GM19025 (cell line): ENCODE measurements around the gene ZNF892.
"Not testable (repeated sequence)": the region's sequence is repeated elsewhere in the genome, so short reads cannot be mapped to it uniquely, and the experiment has no call there.

Experiments
- ATAC-seq: cut with Tn5 transposase; IDR thresholded peaks from one replicate; pipeline ENCODE4 v1.9.1; 2021; ENCODE audit warnings: mild to moderate bottlenecking, low read depth, moderate library complexity; ENCODE audit not compliant: unreplicated experiment

ZNF892 gene

DNA sequence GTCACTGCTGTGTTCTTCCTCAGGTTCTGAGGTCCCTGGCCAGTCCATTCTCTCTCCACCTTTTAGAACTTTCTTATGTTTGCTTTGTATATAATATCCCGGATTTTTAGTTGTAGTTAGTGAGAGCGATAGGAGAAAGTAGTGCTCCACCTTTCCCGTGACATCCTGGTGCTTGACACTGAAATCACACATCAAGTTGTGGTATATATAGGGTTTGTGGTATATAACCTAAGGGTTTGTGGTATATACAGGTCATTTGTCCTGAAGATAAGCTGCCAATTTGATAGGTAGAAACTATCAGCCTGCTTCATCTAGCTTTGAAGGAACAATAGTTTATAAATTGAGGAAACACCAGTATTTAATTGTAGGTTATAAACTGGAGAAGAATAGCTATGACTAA, 13.1 kb downstream of the ZNF892 start:
- no peak for ATAC-seq

DNA sequence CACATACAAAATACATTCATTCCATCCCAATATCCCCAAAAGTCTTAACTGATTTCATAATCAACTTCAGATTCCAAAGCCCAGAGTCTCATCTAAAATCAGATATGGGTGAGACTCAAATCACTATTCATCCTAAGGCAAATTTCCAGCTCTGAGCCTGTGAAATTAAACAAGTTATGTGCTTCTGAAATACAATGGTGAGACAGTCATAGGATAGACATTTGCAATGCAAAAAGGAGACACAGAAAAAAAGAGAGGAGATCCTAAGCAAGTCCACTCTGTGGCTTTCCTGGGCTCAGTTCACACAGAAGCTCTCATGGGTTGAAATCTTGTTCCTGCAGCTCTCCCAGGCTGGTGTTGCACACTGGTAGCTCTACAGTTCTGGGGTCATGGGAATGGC, 18.3 kb downstream of the ZNF892 start:
- ATAC-seq: no peak

DNA sequence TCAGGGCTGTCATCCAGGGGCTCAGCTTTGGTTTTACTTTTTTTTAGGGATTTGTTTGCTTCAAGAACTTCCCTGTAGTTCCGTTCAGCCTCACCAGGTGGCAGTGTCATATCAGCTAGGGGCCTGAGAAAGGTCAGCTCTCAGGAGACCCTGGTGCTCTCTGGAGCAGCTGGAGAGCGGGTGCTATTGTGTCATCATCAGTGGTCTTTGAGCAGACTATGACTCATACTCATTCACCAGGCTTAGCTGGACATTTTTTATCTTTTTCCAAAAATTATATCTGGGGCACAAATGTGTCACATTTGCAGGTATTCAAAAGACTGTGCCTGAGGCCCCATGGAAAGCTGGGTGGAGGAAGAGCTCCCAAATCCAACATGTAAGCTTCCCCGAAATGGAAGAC, 24.4 kb downstream of the ZNF892 start:
- ATAC-seq: no peak

DNA sequence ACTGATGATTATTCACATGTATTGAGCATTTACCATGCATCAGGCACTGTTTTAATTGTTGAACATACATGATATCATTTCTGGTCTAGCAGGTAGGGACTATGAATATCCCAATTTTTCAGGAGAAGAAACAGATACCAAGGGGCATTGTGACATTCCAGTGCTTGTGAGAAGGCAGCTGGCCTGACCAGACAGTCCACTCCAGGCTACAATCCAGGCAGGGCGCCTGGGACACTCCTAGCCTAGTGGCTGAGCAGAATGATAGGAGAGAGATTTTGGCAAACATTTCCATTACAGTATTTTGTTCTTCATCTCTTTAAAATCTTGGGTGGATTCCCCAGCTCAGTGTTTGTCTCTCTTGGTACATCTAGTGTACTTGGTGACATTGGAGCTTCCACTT, 24.9 kb downstream of the ZNF892 start:
- ATAC-seq: no peak

- no peak for ATAC-seq
These were observed 27.0 kb downstream of the ZNF892 start for GRCh38 chr2:95234286-95234785.

DNA sequence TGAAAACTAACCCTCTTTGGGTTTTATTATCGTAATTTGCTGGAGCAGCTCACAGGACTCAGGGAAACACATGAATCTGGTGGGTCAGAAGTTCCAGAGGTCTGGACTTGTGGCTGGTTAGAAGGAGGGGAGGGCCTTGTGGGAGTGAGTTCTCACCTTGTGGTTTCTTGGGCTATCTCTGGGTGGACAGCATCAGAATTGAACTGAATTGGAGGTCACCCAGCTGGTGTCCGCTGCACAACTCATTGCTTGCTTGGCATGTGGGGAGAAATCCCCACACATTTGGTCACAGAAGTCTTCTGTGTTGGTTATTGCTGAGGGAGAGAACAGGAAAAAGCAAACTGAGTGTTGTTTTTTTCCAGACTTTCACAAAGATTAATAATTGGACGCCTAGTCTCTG, 27.5 kb downstream of the ZNF892 start:
- no peak for ATAC-seq

GRCh38 chr2:95238131-95238530, 30.8 kb downstream of the ZNF892 start:
- ATAC-seq: no peak

DNA sequence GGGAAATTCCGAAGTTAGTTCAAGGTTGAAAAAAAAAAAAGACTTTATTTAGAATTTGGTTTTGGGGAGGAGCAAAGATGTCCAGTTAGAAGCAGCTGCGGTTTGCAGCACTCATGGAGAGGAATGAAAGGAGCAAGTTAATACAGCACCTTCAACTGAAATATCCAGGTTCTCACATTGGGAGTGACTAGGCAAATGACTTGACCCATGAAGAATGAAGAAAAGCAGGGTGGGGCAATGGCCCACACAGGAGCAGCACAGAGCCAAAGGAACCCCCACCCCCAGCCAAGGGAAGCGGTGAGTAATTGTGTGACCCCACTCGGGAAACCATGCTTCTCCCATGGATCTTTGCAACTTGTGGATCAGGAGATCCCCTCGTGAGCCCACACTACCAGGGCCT, 32.8 kb downstream of the ZNF892 start:
- ATAC-seq: no peak

- ATAC-seq: no peak
These were observed 33.2 kb downstream of the ZNF892 start for GRCh38 chr2:95240556-95240955.

GRCh38 chr2:95242084-95242483, 34.8 kb downstream of the ZNF892 start:
- ATAC-seq: not testable (repeated sequence)
